ENCODE measurements around the gene TRPC6.

- TF ChIP-seq, protein P1, sequence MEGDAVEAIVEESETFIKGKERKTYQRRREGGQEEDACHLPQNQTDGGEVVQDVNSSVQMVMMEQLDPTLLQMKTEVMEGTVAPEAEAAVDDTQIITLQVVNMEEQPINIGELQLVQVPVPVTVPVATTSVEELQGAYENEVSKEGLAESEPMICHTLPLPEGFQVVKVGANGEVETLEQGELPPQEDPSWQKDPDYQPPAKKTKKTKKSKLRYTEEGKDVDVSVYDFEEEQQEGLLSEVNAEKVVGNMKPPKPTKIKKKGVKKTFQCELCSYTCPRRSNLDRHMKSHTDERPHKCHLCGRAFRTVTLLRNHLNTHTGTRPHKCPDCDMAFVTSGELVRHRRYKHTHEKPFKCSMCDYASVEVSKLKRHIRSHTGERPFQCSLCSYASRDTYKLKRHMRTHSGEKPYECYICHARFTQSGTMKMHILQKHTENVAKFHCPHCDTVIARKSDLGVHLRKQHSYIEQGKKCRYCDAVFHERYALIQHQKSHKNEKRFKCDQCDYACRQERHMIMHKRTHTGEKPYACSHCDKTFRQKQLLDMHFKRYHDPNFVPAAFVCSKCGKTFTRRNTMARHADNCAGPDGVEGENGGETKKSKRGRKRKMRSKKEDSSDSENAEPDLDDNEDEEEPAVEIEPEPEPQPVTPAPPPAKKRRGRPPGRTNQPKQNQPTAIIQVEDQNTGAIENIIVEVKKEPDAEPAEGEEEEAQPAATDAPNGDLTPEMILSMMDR (IDR thresholded peaks at IDR 0.05), result no peak
- no peak for TF ChIP-seq POLR2A (IDR thresholded peaks at IDR 0.05)
Observed at GRCh38 chr11:101446238-101446637, 137.6 kb downstream of the TRPC6 start.
